SIG-M5 treated with dmso at 0.1 percent for 504 hours (cell line): ENCODE results near the gene SPAAR.
"Not testable (repeated sequence)": the region's sequence is repeated elsewhere in the genome, so short reads cannot be mapped to it uniquely, and the experiment has no call there.

Experiments
- DNase-seq: peaks from one replicate; lab custom pipeline; 2025; ENCODE audit not compliant: unreplicated experiment; lab: John Stamatoyannopoulos, UW

Gene SPAAR

GRCh38 chr9:35920051-35920620 lies 10.8 kb downstream of the SPAAR start:
- DNase-seq = peak; percentile 51

- no peak for DNase-seq
Measured at GRCh38 chr9:35923598-35923926, 14.3 kb downstream of the SPAAR start.

GRCh38 chr9:35923927-35924763 lies 14.9 kb downstream of the SPAAR start:
- DNase-seq = no peak

GRCh38 chr9:35928591-35929452 lies 19.5 kb downstream of the SPAAR start:
- no peak for DNase-seq

GRCh38 chr9:35929453-35929718 lies 20.1 kb downstream of the SPAAR start:
- no peak for DNase-seq

GRCh38 chr9:35930521-35930920 lies 21.2 kb downstream of the SPAAR start:
- no peak for DNase-seq

- no peak for DNase-seq
Measured at GRCh38 chr9:35930989-35931388, 21.7 kb downstream of the SPAAR start.

- no peak for DNase-seq
Measured at GRCh38 chr9:35932735-35933134, 23.4 kb downstream of the SPAAR start.

GRCh38 chr9:35933550-35934067 lies 24.3 kb downstream of the SPAAR start:
- DNase-seq = no peak

- not testable (repeated sequence) for DNase-seq
Measured at GRCh38 chr9:35934069-35934468, 24.8 kb downstream of the SPAAR start.

GRCh38 chr9:35935261-35935660 lies 26.0 kb downstream of the SPAAR start:
- DNase-seq = no peak

GRCh38 chr9:35935755-35936509 lies 26.6 kb downstream of the SPAAR start:
- DNase-seq = no peak

- peak; percentile 58 for DNase-seq
Measured at GRCh38 chr9:35937227-35937626, 27.9 kb downstream of the SPAAR start.

- no peak for DNase-seq
Measured at GRCh38 chr9:35938474-35939356, 29.4 kb downstream of the SPAAR start.

- no peak for DNase-seq
Measured at GRCh38 chr9:35939679-35940250, 30.5 kb downstream of the SPAAR start.

GRCh38 chr9:35940458-35941407 lies 31.4 kb downstream of the SPAAR start:
- no peak for DNase-seq

- DNase-seq = no peak
Measured at GRCh38 chr9:35942286-35942685, 33.0 kb downstream of the SPAAR start.

- no peak for DNase-seq
Measured at GRCh38 chr9:35944173-35944572, 34.9 kb downstream of the SPAAR start.

GRCh38 chr9:35944841-35945240 lies 35.6 kb downstream of the SPAAR start:
- no peak for DNase-seq
